ENCODE data around the gene SERINC5. TPM values are rescaled to one million over a fixed set of nuclear protein-coding genes. Genes with fewer than 3 reads are reported as not detected.
"Not testable (repeated sequence)": the region's sequence is repeated elsewhere in the genome, so short reads cannot be mapped to it uniquely, and the experiment has no call there.

SERINC5 gene
- total RNA-seq, 4 donors from 2014 or later, result 22.6 to 26.9 (median 24.8) TPM

DNA sequence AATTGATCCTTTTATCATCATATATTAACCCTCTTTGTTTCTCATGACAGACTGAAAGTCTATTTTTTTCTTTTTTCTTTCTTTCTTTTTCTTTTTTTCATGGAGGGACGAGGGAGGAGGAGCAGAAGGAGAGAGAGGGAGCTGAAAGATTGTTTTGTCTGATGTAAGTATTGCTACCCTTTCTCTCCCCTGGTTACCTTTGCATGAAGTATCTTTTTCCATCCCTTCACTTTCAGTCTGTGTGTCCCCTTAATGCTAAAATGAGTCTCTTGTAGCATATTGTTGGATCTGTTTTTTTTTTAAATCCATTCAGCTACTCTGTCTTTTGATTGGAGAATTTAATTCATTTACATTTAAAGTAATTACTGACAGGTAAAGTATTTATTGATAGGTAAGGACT, 27.5 kb upstream of the SERINC5 start:
- H3K4me1 ChIP-seq, result no peaks in the 10 kb centered on the region
- H3K27me3 ChIP-seq, result no peaks in the 10 kb centered on the region
- TF ChIP-seq CTCF (IDR thresholded peaks at IDR 0.05) (no peak), POLR2A (IDR thresholded peaks at IDR 0.05) (no peak)
- H3K4me3 ChIP-seq (replicated peaks in 1 of 3), result no peak overlapping the region
- DNase-seq, result no peak
- 76 to 78% methylated on average over 1 of the region's 1 CpG for WGBS, 2 donors
- H3K36me3 ChIP-seq, result no peaks in the 10 kb centered on the region
- H3K27ac ChIP-seq, result no peak overlapping the region
- intact Hi-C loops (cut with DNase I), result no loop called here
- no peaks in the 10 kb centered on the region for H3K9me3 ChIP-seq

DNA sequence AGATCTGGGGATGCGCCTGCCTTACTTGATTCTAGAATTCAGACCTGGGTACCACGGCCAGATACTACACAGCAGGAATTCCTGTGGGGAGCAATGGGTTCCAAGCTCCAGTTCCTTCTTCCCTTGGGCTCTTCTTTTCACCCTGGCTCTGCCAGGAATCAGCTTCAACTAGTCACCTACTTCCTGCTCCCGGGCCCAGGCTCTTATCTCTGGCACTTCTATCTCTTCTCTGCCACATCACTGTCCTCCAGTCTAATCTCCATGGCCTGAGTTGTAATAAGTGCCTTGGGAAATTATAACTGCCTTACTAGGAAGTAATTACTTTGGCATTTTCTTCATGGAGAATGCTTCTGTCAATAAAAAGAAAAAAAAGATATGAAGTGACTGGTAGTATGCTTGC, 26.2 kb upstream of the SERINC5 start:
- no peaks in the 10 kb centered on the region for H3K36me3 ChIP-seq
- H3K27ac ChIP-seq, result no peak overlapping the region
- no peaks in the 10 kb centered on the region for H3K9me3 ChIP-seq
- intact Hi-C loops (cut with DNase I), result no loop called here
- WGBS, 2 donors, result 65 to 71% methylated on average over 3 of the region's 3 CpGs
- H3K4me1 ChIP-seq, result peaks cover 0 to 4% of the 10 kb centered on the region in 2 donors
- no peak overlapping the region for H3K4me3 ChIP-seq (replicated peaks in 1 of 3)
- no peak for DNase-seq
- H3K27me3 ChIP-seq, result no peaks in the 10 kb centered on the region
- TF ChIP-seq CTCF (IDR thresholded peaks at IDR 0.05) (no peak), POLR2A (IDR thresholded peaks at IDR 0.05) (no peak)

DNA sequence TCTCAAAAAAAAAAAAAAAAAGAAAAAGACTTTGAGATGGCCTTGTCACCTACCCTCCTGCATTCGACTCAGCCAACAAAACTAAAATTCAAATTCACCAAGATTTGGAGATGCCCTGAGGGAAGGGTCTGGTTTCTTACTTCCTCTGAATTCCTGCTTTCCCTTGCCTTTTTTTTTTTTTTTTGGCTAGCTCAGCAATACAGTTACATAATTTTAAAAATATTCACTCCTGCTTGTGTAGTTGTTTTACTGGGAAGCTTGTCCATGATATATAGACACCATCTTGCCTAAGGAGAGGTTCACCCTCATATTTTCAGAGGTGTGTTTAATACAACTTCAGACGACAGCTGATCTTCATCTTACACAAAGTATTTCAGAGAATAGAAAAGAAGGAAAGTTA, 21.3 kb upstream of the SERINC5 start:
- 68 to 71% methylated on average over 2 of the region's 2 CpGs for WGBS, 2 donors

GRCh38 chr5:80276186-80276585, 20.3 kb upstream of the SERINC5 start:
- H3K9me3 ChIP-seq, result no peaks in the 10 kb centered on the region
- H3K4me3 ChIP-seq (replicated peaks in 1 of 3), result no peak overlapping the region
- H3K36me3 ChIP-seq, result no peaks in the 10 kb centered on the region
- intact Hi-C loops (cut with DNase I), result no loop called here
- TF ChIP-seq POLR2A (IDR thresholded peaks at IDR 0.05), result no peak
- TF ChIP-seq CTCF (IDR thresholded peaks at IDR 0.05), result no peak
- peaks cover 0 to 4% of the 10 kb centered on the region in 2 donors for H3K4me1 ChIP-seq
- H3K27me3 ChIP-seq, result no peaks in the 10 kb centered on the region
- DNase-seq, result no peak
- no peak overlapping the region for H3K27ac ChIP-seq

More for the DNA sequence above, 21.3 kb upstream of the SERINC5 start:
- peaks cover 0 to 4% of the 10 kb centered on the region in 2 donors for H3K4me1 ChIP-seq
- no peak for DNase-seq
- H3K27ac ChIP-seq, result no peak overlapping the region
- H3K36me3 ChIP-seq, result no peaks in the 10 kb centered on the region
- no peaks in the 10 kb centered on the region for H3K9me3 ChIP-seq
- TF ChIP-seq CTCF (IDR thresholded peaks at IDR 0.05) (no peak), POLR2A (IDR thresholded peaks at IDR 0.05) (no peak)
- H3K4me3 ChIP-seq (replicated peaks in 1 of 3), result no peak overlapping the region
- H3K27me3 ChIP-seq, result no peaks in the 10 kb centered on the region
- intact Hi-C loops (cut with DNase I), result no loop called here

DNA sequence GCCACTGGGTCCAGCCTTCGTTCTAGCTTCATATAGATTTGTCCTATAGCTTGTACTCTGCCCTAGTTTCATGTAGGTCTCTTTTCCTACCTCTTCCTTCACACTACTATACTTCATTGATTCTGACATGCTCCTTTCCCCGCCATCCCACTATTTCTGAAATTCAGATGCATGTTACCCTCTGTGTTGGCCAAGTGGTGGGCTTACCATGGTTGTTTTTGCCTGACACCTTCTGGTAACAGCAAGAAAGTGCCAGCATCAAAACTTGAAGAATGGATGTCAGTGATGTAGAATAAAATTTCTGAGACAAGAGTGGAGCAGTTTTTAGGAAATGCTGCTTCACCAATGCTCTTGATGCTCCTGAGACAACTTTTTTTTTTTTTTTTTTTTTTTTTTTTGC, 19.5 kb upstream of the SERINC5 start:
- Histone ChIP-seq H3K4me1 (peaks cover 0 to 4% of the 10 kb centered on the region in 2 donors), H3K9me3 (no peaks in the 10 kb centered on the region), H3K27ac (no peak overlapping the region), H3K36me3 (no peaks in the 10 kb centered on the region), H3K27me3 (no peaks in the 10 kb centered on the region), H3K4me3 (replicated peaks in 1 of 3) (no peak overlapping the region)
- 81 to 89% methylated on average over 2 of the region's 2 CpGs for WGBS, 2 donors
- no peak for DNase-seq
- intact Hi-C loops (cut with DNase I), result no loop called here
- TF ChIP-seq POLR2A (IDR thresholded peaks at IDR 0.05) (no peak), CTCF (IDR thresholded peaks at IDR 0.05) (peak in 2 of 6 experiments; percentile 12 to 30)

DNA sequence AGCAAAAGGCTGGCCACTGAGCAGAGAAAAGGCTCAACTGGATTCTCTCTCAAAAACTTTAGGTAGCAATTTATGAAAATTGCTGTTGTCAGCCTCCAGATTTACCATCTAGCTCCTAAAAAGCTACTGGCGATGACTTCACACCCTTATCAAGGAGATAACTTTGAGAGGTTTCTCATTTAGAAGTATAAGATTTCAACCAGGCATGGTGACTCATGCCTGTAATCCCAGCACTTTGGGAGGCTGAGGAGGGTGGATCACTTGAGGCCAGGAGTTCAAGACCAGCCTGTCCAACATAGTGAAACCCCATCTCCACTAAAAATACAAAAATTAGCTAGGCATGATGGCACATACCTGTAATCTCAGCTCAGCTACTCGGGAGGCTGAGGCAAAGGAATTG, 14.7 kb upstream of the SERINC5 start:
- H3K9me3 ChIP-seq; H3K27me3 ChIP-seq; DNase-seq; H3K4me3 ChIP-seq (replicated peaks in 1 of 3); H3K27ac ChIP-seq; intact Hi-C loops (cut with DNase I); H3K36me3 ChIP-seq; H3K4me1 ChIP-seq: not testable (repeated sequence)
- 92 to 95% methylated on average over 2 of the region's 2 CpGs for WGBS, 2 donors

Measured in thyroid gland (tissue), 4 donors.